Activated T-helper 1 cell treated with anti-CD3 and anti-CD28 coated beads, Interleukin-12 subunit alpha, Interleukin-12 subunit beta, Interleukin-2, Interleukin-4 antibody, amounts not matched to agents 30 ng/mL and 10 ng/mL and 1 ng/mL, durations not matched to agents 14 hours and 24 hours and 36 hours (primary cell): ENCODE measurements around the gene IRX1. TPM values are rescaled to one million over a fixed set of nuclear protein-coding genes. Genes with fewer than 3 reads are reported as not detected.

ENCODE experiments used
- DNase-seq: peaks from one replicate; pipeline ENCODE4 v3.0.0; 2021; ENCODE audit warnings: low spot score
- H3K27ac Mint-ChIP-seq: one replicate; pipeline ENCODE4 v1.8.0; 2021; ENCODE audit warnings: mild to moderate bottlenecking, mixed read lengths
- H3K27me3 Mint-ChIP-seq: one replicate; pipeline ENCODE4 v1.8.0; 2022; ENCODE audit warnings: mild to moderate bottlenecking, moderate library complexity, mixed read lengths; ENCODE audit not compliant: insufficient read depth
- H3K36me3 Mint-ChIP-seq: one replicate; pipeline ENCODE4 v1.8.0; 2021; ENCODE audit warnings: low read depth, mixed read lengths
- H3K4me1 Mint-ChIP-seq: one replicate; pipeline ENCODE4 v1.8.0; 2021; ENCODE audit warnings: low read depth, mixed read lengths
- H3K4me3 Mint-ChIP-seq: one replicate; pipeline ENCODE4 v1.8.0; 2021; ENCODE audit warnings: mild to moderate bottlenecking, moderate library complexity, mixed read lengths
- H3K9me3 Mint-ChIP-seq: one replicate; pipeline ENCODE4 v1.8.0; 2021; ENCODE audit warnings: mixed read lengths
- intact Hi-C: fragments of 100-400 bp; cut with micrococcal nuclease; formaldehyde crosslinking; loops from one replicate; pipeline ENCODE4 v1.15.1; 2024
- total RNA-seq: library from RNA; stranded (reverse); gene quantifications from 2 replicates; pipeline ENCODE4 v1.2.3, GENCODE V29; 2022

IRX1 gene
- total RNA-seq, 1 donor from 2014 or later = not detected

DNA sequence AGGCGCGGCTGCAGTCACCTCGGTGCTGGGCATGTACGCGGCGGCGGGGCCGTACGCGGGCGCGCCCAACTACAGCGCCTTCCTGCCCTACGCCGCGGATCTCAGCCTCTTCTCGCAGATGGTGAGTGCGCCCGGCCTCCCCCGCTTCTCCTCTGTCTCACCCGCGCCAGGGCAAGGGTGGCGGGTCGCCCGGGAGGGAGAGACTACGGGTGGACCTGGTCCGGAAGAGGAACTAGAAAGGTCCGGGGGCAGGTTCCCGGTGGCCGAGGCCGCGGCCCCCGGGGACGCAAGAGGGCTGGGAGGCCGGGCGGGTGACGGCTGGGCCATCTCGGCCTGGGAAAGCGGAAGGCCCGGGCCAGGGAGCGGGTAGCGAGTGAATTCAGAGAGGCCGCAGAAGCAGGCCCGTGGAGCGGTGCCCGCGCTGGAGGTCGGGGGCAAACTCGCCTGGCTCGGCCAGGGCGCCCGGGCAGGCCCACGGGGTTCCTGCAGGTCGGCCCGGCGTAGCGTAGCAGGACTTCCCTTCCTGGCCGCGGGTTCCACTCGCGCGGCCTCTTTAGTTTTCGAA lies 711 bp downstream of the IRX1 start:
- H3K27me3 Mint-ChIP-seq = peaks cover 58% of the 10 kb centered on the region
- no peaks in the 10 kb centered on the region for H3K9me3 Mint-ChIP-seq
- DNase-seq = no peak
- H3K4me1 Mint-ChIP-seq = no peaks in the 10 kb centered on the region
- H3K27ac Mint-ChIP-seq = peak overlapping the region; percentile 3
- intact Hi-C loops = loop anchor here (5.0 kb wide), 1 partner anchor 1709 kb away; no protein-coding TSS in a partner anchor
- peaks cover 2% of the 10 kb centered on the region for H3K36me3 Mint-ChIP-seq
- H3K4me3 Mint-ChIP-seq = no peak overlapping the region

DNA sequence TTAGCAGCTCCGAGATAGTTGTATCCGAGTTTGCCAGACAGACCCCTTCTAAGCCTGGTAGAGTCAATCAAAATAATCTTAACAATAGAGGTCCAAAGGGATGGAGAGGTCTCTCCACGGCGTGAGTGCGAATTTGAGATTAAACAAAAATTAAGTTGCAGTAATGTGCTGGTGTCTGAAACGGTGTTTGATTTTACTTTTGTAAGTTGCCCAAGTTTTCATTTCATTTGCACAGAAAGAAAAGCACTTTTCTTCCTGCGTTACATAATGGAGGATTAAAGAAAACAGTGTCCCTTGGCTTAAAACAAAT lies 1.2 kb downstream of the IRX1 start:
- H3K27me3 Mint-ChIP-seq = peaks cover 62% of the 10 kb centered on the region
- no peak overlapping the region for H3K4me3 Mint-ChIP-seq
- intact Hi-C loops = loop anchor here (5.0 kb wide), 1 partner anchor 1710 kb away; no protein-coding TSS in a partner anchor
- H3K36me3 Mint-ChIP-seq = peaks cover 2% of the 10 kb centered on the region
- H3K9me3 Mint-ChIP-seq = peaks cover 4% of the 10 kb centered on the region
- DNase-seq = no peak
- no peaks in the 10 kb centered on the region for H3K4me1 Mint-ChIP-seq
- peak overlapping the region; percentile 3 for H3K27ac Mint-ChIP-seq

DNA sequence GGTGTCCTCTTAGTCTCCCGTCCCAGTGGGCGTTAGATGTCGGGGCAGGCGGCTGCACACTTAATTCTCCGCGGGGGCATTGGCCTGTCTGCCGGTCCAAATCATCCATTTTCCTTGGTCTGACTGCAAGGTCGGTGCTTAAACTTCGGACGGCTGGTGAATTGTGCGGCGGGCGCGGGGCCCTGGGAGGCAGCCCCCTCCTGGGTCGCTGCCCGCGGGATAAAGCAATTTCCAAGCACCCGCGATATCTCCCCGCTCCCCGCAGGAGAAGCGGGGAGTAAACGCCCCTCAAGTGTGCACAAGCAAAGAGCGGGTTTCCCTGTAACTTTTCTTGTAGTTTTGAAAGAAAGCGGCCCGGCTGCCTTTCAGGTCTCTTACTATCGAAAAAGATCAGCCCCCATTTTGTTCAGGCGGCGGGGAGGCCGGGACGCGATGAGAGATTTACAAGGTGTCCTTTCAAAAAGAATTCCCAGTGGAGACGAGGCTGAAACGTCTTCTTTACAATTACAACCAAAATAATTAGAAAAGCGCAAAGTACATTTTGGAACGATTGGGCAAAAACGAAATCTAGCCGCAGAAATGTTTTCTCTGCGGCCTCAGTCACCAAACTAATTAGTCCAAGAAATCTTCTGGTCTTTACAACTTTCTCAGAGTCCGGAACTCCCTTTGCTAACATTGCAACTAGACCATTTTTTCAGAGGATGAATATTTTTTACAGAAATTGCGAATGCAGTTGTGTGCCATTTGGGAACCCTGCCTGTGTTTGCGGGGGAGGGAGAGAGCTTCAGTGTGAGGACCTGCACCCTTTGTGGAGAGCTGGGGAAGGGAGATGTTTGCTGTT lies 1.8 kb downstream of the IRX1 start:
- intact Hi-C loops = loop anchor here (5.0 kb wide), 1 partner anchor 1710 kb away; no protein-coding TSS in a partner anchor
- H3K36me3 Mint-ChIP-seq = peaks cover 2% of the 10 kb centered on the region
- DNase-seq = no peak
- peaks cover 65% of the 10 kb centered on the region for H3K27me3 Mint-ChIP-seq
- peaks cover 5% of the 10 kb centered on the region for H3K9me3 Mint-ChIP-seq
- H3K4me1 Mint-ChIP-seq = no peaks in the 10 kb centered on the region
- no peak overlapping the region for H3K4me3 Mint-ChIP-seq
- H3K27ac Mint-ChIP-seq = peak overlapping the region; percentile 3

DNA sequence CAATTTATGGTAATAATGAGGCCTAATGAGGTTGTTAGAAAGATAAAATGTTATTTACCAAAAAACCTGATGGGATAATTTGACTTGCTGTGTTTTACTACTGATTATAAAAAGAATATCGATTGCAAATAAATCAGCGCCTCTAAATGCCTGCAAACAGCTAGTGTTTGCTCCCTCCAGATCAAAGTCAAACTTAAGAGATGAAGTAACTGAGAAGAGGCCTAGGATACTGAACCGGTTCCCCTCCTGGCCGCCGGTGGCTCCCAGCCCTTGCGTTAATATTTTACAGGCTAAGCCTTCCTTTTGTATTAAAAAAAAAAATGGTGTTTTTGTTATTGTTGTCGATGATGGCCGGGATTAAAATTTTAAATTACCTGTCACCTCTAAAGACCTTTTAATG lies 2.6 kb downstream of the IRX1 start:
- intact Hi-C loops = loop anchor here (5.0 kb wide), 1 partner anchor 1711 kb away; no protein-coding TSS in a partner anchor
- peaks cover 2% of the 10 kb centered on the region for H3K36me3 Mint-ChIP-seq
- peaks cover 5% of the 10 kb centered on the region for H3K9me3 Mint-ChIP-seq
- peaks cover 65% of the 10 kb centered on the region for H3K27me3 Mint-ChIP-seq
- no peaks in the 10 kb centered on the region for H3K4me1 Mint-ChIP-seq
- H3K4me3 Mint-ChIP-seq = no peak overlapping the region
- no peak overlapping the region for H3K27ac Mint-ChIP-seq
- DNase-seq = no peak

DNA sequence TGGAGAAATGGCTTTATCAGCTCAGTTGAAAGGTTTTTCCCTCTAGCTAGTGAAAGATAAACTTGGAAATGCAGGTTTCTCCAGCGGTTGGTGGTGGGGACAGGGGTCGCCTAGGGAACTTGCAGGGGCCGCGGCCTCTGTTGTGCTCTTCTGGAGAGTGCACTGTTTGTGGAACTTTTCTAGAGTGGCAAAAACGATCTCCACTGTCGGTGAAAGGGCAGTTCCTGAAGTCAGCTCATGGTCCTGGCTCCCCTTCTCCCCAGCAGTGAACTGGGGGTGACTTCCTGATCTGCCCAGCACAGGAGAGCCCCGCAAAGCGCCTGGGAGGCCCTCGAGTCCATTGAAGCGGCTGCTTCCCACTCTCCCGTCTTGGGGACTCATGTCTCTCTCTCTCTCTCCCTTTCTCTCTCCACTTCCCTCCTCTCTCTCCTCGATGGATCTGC lies 3.2 kb downstream of the IRX1 start:
- H3K9me3 Mint-ChIP-seq = peaks cover 5% of the 10 kb centered on the region
- no peaks in the 10 kb centered on the region for H3K4me1 Mint-ChIP-seq
- H3K27ac Mint-ChIP-seq = no peak overlapping the region
- intact Hi-C loops = loop anchor here (5.0 kb wide), 1 partner anchor 1711 kb away; no protein-coding TSS in a partner anchor
- no peaks in the 10 kb centered on the region for H3K36me3 Mint-ChIP-seq
- no peak overlapping the region for H3K4me3 Mint-ChIP-seq
- H3K27me3 Mint-ChIP-seq = peaks cover 64% of the 10 kb centered on the region
- DNase-seq = no peak

DNA sequence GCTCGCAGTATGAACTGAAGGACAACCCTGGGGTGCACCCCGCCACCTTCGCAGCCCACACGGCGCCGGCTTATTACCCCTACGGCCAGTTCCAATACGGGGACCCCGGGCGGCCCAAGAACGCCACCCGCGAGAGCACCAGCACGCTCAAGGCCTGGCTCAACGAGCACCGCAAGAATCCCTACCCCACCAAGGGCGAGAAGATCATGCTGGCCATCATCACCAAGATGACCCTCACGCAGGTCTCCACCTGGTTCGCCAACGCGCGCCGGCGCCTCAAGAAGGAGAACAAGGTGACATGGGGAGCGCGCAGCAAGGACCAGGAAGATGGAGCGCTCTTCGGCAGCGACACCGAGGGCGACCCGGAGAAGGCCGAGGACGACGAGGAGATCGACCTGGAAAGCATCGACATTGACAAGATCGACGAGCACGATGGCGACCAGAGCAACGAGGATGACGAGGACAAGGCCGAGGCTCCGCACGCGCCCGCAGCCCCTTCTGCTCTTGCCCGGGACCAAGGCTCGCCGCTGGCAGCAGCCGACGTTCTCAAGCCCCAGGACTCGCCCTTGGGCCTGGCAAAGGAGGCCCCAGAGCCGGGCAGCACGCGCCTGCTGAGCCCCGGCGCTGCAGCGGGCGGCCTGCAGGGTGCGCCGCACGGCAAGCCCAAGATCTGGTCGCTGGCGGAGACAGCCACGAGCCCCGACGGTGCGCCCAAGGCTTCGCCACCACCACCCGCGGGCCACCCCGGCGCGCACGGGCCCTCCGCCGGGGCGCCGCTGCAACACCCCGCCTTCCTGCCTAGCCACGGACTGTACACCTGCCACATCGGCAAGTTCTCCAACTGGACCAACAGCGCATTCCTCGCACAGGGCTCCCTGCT lies 3.8 kb downstream of the IRX1 start:
- H3K9me3 Mint-ChIP-seq = peaks cover 5% of the 10 kb centered on the region
- no peak for DNase-seq
- no peak overlapping the region for H3K4me3 Mint-ChIP-seq
- no peak overlapping the region for H3K27ac Mint-ChIP-seq
- no peaks in the 10 kb centered on the region for H3K36me3 Mint-ChIP-seq
- intact Hi-C loops = loop anchor here (5.0 to 10.0 kb wide), 2 partner anchors 485 to 1712 kb away; no protein-coding TSS in a partner anchor
- H3K4me1 Mint-ChIP-seq = no peaks in the 10 kb centered on the region
- peaks cover 61% of the 10 kb centered on the region for H3K27me3 Mint-ChIP-seq

DNA sequence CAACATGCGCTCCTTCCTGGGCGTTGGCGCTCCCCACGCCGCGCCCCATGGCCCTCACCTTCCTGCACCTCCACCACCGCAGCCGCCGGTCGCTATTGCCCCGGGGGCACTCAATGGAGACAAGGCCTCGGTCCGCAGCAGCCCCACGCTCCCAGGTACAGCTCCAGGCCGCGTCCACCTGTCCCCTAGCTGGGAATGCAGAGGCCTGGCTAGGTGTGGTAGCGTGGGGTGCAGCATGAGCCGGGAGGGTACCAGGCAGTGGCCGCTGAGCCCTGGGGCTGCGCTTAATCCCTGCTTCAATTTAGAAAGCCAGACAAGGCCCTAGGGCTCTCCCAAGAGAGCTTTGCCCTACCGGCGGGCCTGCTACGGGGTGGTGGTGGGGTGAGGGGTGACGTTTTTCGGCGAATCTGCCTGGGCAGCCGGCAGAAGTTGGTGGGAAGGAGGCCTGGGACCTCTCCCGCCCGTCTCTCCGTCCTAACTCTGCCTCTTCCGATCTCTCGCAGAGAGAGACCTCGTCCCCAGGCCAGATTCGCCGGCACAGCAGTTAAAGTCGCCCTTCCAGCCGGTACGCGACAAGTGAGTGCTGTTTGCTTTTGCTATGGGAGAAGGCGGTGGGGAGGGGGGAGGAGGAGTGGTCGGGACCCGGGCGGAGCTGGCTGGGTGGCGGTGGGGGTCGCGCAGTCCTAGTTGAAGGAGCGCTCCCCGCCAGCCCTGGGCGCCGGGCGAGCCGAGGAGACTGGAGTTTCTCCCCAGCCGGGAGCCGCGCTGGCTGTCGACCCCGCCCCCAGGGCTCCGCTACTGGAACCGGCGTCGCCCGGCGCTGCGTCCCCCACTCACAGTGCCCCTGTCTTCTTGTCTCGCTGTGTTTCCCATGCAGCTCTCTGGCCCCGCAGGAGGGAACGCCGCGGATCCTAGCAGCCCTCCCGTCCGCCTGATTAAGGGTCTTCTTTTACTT lies 4.8 kb downstream of the IRX1 start:
- Mint-ChIP-seq H3K27ac (no peak overlapping the region), H3K27me3 (peaks cover 65% of the 10 kb centered on the region), H3K9me3 (peaks cover 5% of the 10 kb centered on the region), H3K4me1 (no peaks in the 10 kb centered on the region), H3K36me3 (no peaks in the 10 kb centered on the region), H3K4me3 (no peak overlapping the region)
- intact Hi-C loops = loop anchor here (10.0 kb wide), 1 partner anchor 486 kb away; no protein-coding TSS in a partner anchor
- no peak for DNase-seq

DNA sequence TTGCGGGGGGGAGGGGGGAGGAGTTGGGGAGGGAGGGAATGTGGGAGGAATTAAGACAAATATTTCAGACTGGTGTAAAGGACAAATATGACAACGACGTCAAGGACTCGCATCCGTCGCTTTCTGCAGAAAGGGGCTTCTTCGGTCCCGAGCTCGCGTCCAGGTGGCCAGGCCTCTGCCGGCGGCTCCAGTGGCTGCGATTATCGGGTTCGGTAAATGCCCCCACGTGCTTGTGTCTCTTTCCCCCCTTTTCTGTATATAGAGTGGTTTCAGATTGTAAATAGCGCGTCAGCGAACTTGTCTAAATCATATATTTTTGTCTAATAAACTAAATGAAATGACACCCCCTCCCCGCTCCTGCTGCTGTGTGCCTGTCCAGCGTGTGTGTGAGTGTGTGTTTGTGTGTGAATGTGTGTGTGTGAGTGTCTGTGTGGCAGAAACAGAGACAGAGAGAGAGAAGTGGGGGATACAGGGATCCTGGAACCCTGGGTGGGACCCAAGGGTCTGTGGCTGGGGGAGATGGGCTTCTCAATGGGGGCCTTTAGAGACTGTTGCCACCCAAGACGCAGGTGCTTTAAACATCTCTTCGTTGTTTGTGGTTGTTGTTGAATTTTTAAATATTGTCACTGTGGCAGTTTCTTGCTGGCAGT lies 5.6 kb downstream of the IRX1 start:
- peaks cover 5% of the 10 kb centered on the region for H3K9me3 Mint-ChIP-seq
- H3K4me1 Mint-ChIP-seq = no peaks in the 10 kb centered on the region
- intact Hi-C loops = loop anchor here (10.0 kb wide), 1 partner anchor 486 kb away; no protein-coding TSS in a partner anchor
- no peak overlapping the region for H3K27ac Mint-ChIP-seq
- peaks cover 69% of the 10 kb centered on the region for H3K27me3 Mint-ChIP-seq
- H3K36me3 Mint-ChIP-seq = no peaks in the 10 kb centered on the region
- no peak for DNase-seq
- no peak overlapping the region for H3K4me3 Mint-ChIP-seq

DNA sequence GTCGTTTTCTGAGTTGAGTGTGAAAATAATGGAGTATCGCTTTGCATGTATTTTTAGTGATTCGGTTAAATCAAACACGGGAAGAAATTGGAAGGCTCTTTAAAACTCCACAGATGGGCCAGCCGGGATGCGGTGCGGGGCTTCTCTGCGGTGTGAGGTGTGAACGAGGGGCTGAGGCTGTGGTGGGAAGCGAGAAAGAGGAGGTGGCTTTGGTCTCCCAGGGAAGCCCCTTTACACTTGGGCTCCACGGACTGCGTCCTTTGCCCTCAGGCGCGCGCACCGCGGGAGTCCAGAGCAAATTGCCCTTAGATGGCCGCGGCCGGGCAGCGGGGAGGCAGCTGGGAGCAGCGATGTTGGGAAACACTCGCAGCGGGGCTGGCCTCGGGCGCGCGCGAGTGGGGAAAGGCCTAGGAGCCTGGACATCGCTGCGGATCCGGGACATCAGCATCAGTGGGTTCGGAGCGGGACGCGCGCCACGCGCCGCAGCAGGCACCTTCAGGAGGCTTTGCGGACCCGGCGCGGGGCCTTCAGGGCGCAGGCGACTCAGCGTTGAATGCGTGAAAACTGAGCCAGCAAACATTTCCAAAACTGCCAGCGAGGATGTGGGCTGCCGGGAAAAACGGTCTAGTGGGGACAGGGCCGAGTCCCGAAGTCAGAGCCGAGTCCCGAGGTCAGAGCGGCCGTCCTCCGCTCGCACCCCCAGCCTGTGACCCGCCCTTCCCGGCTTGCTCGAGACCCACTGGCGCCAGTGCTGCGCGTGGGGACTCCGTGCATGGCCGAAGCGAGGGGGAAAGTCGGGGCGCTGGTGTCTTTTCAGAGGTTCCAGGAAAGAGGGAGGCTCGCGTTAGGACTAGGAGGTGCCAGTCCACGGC lies 6.5 kb downstream of the IRX1 start:
- Mint-ChIP-seq H3K27ac (peak overlapping the region; percentile 18), H3K9me3 (peaks cover 5% of the 10 kb centered on the region), H3K27me3 (peaks cover 68% of the 10 kb centered on the region), H3K36me3 (no peaks in the 10 kb centered on the region), H3K4me1 (no peaks in the 10 kb centered on the region), H3K4me3 (no peak overlapping the region)
- no peak for DNase-seq
- intact Hi-C loops = loop anchor here (10.0 kb wide), 1 partner anchor 487 kb away; no protein-coding TSS in a partner anchor

DNA sequence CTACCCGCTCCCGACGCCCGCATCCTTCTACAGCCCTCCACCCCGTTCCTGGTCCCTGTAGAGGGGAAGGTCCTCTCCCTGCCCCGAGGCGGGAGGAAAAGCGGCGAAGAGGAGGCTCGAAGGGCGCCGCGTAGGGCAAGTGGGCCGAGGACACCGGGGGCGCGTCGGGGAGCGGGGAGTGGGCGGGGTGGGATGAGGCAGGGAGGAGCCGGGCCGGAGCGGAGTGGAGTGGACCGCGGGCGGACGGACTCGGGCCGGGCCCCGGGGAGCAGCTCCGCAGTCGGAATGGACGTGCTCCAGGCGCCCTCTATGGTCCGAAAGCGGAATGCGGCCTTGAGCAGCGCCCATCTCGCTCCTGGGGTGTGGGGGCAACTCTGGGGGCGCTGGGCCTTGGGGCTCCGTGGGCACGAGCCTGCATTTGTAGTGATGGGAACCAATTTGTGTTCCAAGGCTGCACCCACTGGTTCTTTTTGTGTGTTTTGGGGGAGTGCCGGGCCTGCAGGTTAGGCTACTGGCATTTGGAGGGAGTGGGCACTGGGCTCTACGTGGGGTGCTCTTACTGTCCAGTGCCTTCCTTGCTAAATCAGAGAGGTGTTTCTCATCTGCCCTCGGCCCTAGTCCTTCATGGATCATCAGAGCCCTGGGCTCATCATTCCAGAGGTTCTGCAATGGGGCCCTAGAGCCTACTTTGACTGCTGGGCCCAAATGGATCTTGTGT lies 7.3 kb downstream of the IRX1 start:
- intact Hi-C loops = loop anchor here (10.0 kb wide), 1 partner anchor 488 kb away; no protein-coding TSS in a partner anchor
- DNase-seq = no peak
- H3K4me1 Mint-ChIP-seq = no peaks in the 10 kb centered on the region

More for the DNA sequence above, 7.3 kb downstream of the IRX1 start:
- no peak overlapping the region for H3K4me3 Mint-ChIP-seq
- peaks cover 64% of the 10 kb centered on the region for H3K27me3 Mint-ChIP-seq
- no peak overlapping the region for H3K27ac Mint-ChIP-seq
- H3K36me3 Mint-ChIP-seq = no peaks in the 10 kb centered on the region
- H3K9me3 Mint-ChIP-seq = peaks cover 5% of the 10 kb centered on the region
